ENCODE measurements around the gene MRTO4.
"Not testable (repeated sequence)": the region's sequence is repeated elsewhere in the genome, so short reads cannot be mapped to it uniquely, and the experiment has no call there.

Gene MRTO4

GRCh38 chr1:19216585-19216984, 35.0 kb upstream of the MRTO4 start:
- not testable (repeated sequence) for H3K27me3 Mint-ChIP-seq, H3K9me3 Mint-ChIP-seq, H3K4me3 Mint-ChIP-seq
- Mint-ChIP-seq H3K27ac (peak overlapping the region; percentile 0), H3K4me1 (peaks cover 48% of the 10 kb centered on the region), H3K36me3 (peaks cover 22% of the 10 kb centered on the region)

- H3K27me3 Mint-ChIP-seq: no peaks in the 10 kb centered on the region
- H3K36me3 Mint-ChIP-seq: peaks cover 23% of the 10 kb centered on the region
- peaks cover 21% of the 10 kb centered on the region for H3K4me1 Mint-ChIP-seq
- H3K27ac Mint-ChIP-seq: peak overlapping the region; percentile 88
- H3K4me3 Mint-ChIP-seq: no peak overlapping the region
- no peaks in the 10 kb centered on the region for H3K9me3 Mint-ChIP-seq
Observed at GRCh38 chr1:19219451-19219850, 32.2 kb upstream of the MRTO4 start.

- no peaks in the 10 kb centered on the region for H3K9me3 Mint-ChIP-seq
- H3K27ac Mint-ChIP-seq: peak overlapping the region; percentile 88
- H3K4me1 Mint-ChIP-seq: peaks cover 17% of the 10 kb centered on the region
- H3K36me3 Mint-ChIP-seq: peaks cover 25% of the 10 kb centered on the region
- H3K27me3 Mint-ChIP-seq: no peaks in the 10 kb centered on the region
- H3K4me3 Mint-ChIP-seq: no peak overlapping the region
Observed at GRCh38 chr1:19220080-19220846, 31.3 kb upstream of the MRTO4 start.

- Mint-ChIP-seq H3K4me1 (peaks cover 15% of the 10 kb centered on the region), H3K36me3 (peaks cover 28% of the 10 kb centered on the region), H3K9me3 (no peaks in the 10 kb centered on the region), H3K27ac (peak overlapping the region; percentile 14), H3K27me3 (no peaks in the 10 kb centered on the region), H3K4me3 (no peak overlapping the region)
Observed at GRCh38 chr1:19220991-19221390, 30.6 kb upstream of the MRTO4 start.

GRCh38 chr1:19222573-19222972, 29.0 kb upstream of the MRTO4 start:
- Mint-ChIP-seq H3K27ac (no peak overlapping the region), H3K4me1 (peaks cover 13% of the 10 kb centered on the region), H3K27me3 (no peaks in the 10 kb centered on the region), H3K36me3 (peaks cover 29% of the 10 kb centered on the region), H3K4me3 (no peak overlapping the region), H3K9me3 (no peaks in the 10 kb centered on the region)

GRCh38 chr1:19222979-19223824, 28.4 kb upstream of the MRTO4 start:
- Mint-ChIP-seq H3K36me3 (peaks cover 24% of the 10 kb centered on the region), H3K27ac (no peak overlapping the region), H3K9me3 (no peaks in the 10 kb centered on the region), H3K4me3 (no peak overlapping the region), H3K4me1 (peaks cover 9% of the 10 kb centered on the region), H3K27me3 (no peaks in the 10 kb centered on the region)

- no peaks in the 10 kb centered on the region for H3K4me1 Mint-ChIP-seq
- no peak overlapping the region for H3K27ac Mint-ChIP-seq
- peaks cover 10% of the 10 kb centered on the region for H3K36me3 Mint-ChIP-seq
- H3K27me3 Mint-ChIP-seq: no peaks in the 10 kb centered on the region
- H3K9me3 Mint-ChIP-seq: no peaks in the 10 kb centered on the region
- H3K4me3 Mint-ChIP-seq: no peak overlapping the region
Observed at GRCh38 chr1:19229229-19229628, 22.4 kb upstream of the MRTO4 start.

- peaks cover 7% of the 10 kb centered on the region for H3K36me3 Mint-ChIP-seq
- no peaks in the 10 kb centered on the region for H3K4me1 Mint-ChIP-seq
- no peak overlapping the region for H3K27ac Mint-ChIP-seq
- H3K9me3 Mint-ChIP-seq: no peaks in the 10 kb centered on the region
- H3K4me3 Mint-ChIP-seq: no peak overlapping the region
- H3K27me3 Mint-ChIP-seq: no peaks in the 10 kb centered on the region
Observed at GRCh38 chr1:19229828-19230325, 21.7 kb upstream of the MRTO4 start.

GRCh38 chr1:19231736-19232523, 19.7 kb upstream of the MRTO4 start:
- H3K36me3 Mint-ChIP-seq, H3K27ac Mint-ChIP-seq, H3K9me3 Mint-ChIP-seq, H3K27me3 Mint-ChIP-seq, H3K4me3 Mint-ChIP-seq, H3K4me1 Mint-ChIP-seq: not testable (repeated sequence)

- peaks cover 4% of the 10 kb centered on the region for H3K36me3 Mint-ChIP-seq
- no peak overlapping the region for H3K27ac Mint-ChIP-seq
- no peak overlapping the region for H3K4me3 Mint-ChIP-seq
- H3K27me3 Mint-ChIP-seq: no peaks in the 10 kb centered on the region
- H3K9me3 Mint-ChIP-seq: no peaks in the 10 kb centered on the region
- H3K4me1 Mint-ChIP-seq: no peaks in the 10 kb centered on the region
Observed at GRCh38 chr1:19232524-19232846, 19.1 kb upstream of the MRTO4 start.

- no peak overlapping the region for H3K4me3 Mint-ChIP-seq
- H3K27me3 Mint-ChIP-seq: no peaks in the 10 kb centered on the region
- peaks cover 4% of the 10 kb centered on the region for H3K36me3 Mint-ChIP-seq
- no peaks in the 10 kb centered on the region for H3K9me3 Mint-ChIP-seq
- no peaks in the 10 kb centered on the region for H3K4me1 Mint-ChIP-seq
- H3K27ac Mint-ChIP-seq: no peak overlapping the region
Observed at GRCh38 chr1:19234224-19234623, 17.4 kb upstream of the MRTO4 start.

- Mint-ChIP-seq H3K4me1 (no peaks in the 10 kb centered on the region), H3K4me3 (no peak overlapping the region), H3K9me3 (no peaks in the 10 kb centered on the region), H3K27me3 (no peaks in the 10 kb centered on the region), H3K27ac (no peak overlapping the region), H3K36me3 (peaks cover 16% of the 10 kb centered on the region)
Observed at GRCh38 chr1:19239876-19240275, 11.7 kb upstream of the MRTO4 start.

GRCh38 chr1:19240673-19241538, 10.7 kb upstream of the MRTO4 start:
- Mint-ChIP-seq H3K4me3 (no peak overlapping the region), H3K4me1 (no peaks in the 10 kb centered on the region), H3K27me3 (no peaks in the 10 kb centered on the region), H3K27ac (no peak overlapping the region), H3K9me3 (no peaks in the 10 kb centered on the region), H3K36me3 (peaks cover 16% of the 10 kb centered on the region)

GRCh38 chr1:19250629-19251304, 838 bp upstream of the MRTO4 start:
- Mint-ChIP-seq H3K27me3 (no peaks in the 10 kb centered on the region), H3K4me3 (peak overlapping the region; percentile 99), H3K36me3 (peaks cover 8% of the 10 kb centered on the region), H3K4me1 (peaks cover 29% of the 10 kb centered on the region), H3K9me3 (no peaks in the 10 kb centered on the region), H3K27ac (peak overlapping the region; percentile 94)

Data from activated naive CD4-positive, alpha-beta T cell treated with anti-CD3 and anti-CD28 coated beads, Interleukin-2, amount 50 U/mL, for 24 hours (primary cell).